HCT116 (cell line): Measurements from ENCODE around the gene FUOM. TPM values are rescaled to one million over a fixed set of nuclear protein-coding genes. Genes with fewer than 3 reads are reported as not detected.

ENCODE experiments used
- ATAC-seq: fragments of 200-7000 bp; cut with Tn5 transposase; 2 replicates; pipeline ENCODE4 v1.9.1; 2020; ENCODE audit warnings: mild to moderate bottlenecking, moderate library complexity
- BruUV-seq: library from RNA; stranded (reverse); fragments of 400-500 nt; replicated peaks from 2 replicates; lab custom pipeline; 2021; lab: Mats Ljungman, UMichigan
- CTCF ChIA-PET: fragments of 300-600 bp; sonication (Branson Sonifier 250); formaldehyde crosslinking; loops from one replicate; lab custom pipeline; 2021; ENCODE audit warnings: antibody characterized with exemption; lab: Charles Lee
- POLR2A ChIA-PET: fragments of 300-600, 350-600 bp; sonication (Branson Sonifier 250); formaldehyde crosslinking; loops from one replicate; lab custom pipeline; 2021; ENCODE audit warnings: antibody characterized with exemption; lab: Charles Lee
- RAD21 ChIA-PET, 2 experiments: fragments of 300-600 bp; sonication (Branson Sonifier 250); formaldehyde crosslinking; loops; one replicate each; lab custom pipeline; 2023; ENCODE audit warnings: low total read pairs in 2 of 2; ENCODE audit not compliant: uncharacterized antibody in 2 of 2, unreplicated experiment in 2 of 2, low non-redundant PET in 1 of 2; lab: Charles Lee
- DNase-seq: peaks from one replicate; pipeline ENCODE4 v3.0.0-alpha.2; 2010; ENCODE audit warnings: low read depth, low spot score
- H2AFZ ChIP-seq: fragments of 200-600 bp; shearing (Covaris generic), sonication (generic); 2 replicates; pipeline ENCODE4 v1.6.1; 2017; ENCODE audit warnings: low read depth, mixed run types, mixed read lengths, antibody characterized with exemption, low read length; ENCODE audit not compliant: poor library complexity, severe bottlenecking
- H3K27ac ChIP-seq: 2 replicates; pipeline ENCODE4 v1.5.1; 2012; ENCODE audit warnings: low read depth, low read length
- H3K27me3 ChIP-seq: fragments of 200-600 bp; sonication (generic); 2 replicates; pipeline ENCODE4 v1.6.1; 2016; ENCODE audit warnings: mixed run types, low read length, mixed read lengths; ENCODE audit not compliant: insufficient read depth
- H3K36me3 ChIP-seq, 2 experiments: fragments of 200-500 bp in 1 of 2; fragments of 200-600 bp in 1 of 2; sonication (Bioruptor generic) in 1 of 2; sonication (generic) in 1 of 2; 2 replicates each; pipeline versions ENCODE4 v1.5.1 to v1.6.1; 2014 to 2016; ENCODE audit warnings: low read length in 2 of 2, inconsistent platforms in 1 of 2, mixed read lengths in 1 of 2, mixed run types in 1 of 2; ENCODE audit not compliant: insufficient read depth in 2 of 2, control insufficient read depth in 1 of 2
- H3K4me1 ChIP-seq, 2 experiments: fragments of 200-600 bp in 1 of 2; sonication (generic) in 1 of 2; 2 replicates each; pipeline versions ENCODE4 v1.5.1 to v1.6.1; 2012 to 2017; ENCODE audit warnings: low read length in 2 of 2, inconsistent platforms in 1 of 2, mild to moderate bottlenecking in 1 of 2, mixed read lengths in 1 of 2, mixed run types in 1 of 2, moderate library complexity in 1 of 2; ENCODE audit not compliant: insufficient read depth in 2 of 2, control insufficient read depth in 1 of 2
- H3K4me2 ChIP-seq: fragments of 200-600 bp; sonication (generic); 2 replicates; pipeline ENCODE4 v1.6.1; 2017; ENCODE audit warnings: mixed run types, low read length, mixed read lengths
- H3K4me3 ChIP-seq, 2 experiments: fragments of 200-600 bp in 1 of 2; sonication (generic) in 1 of 2; replicated peaks in 1 of 2; 2 replicates each; pipeline ENCODE4 v1.5.1; 2011 to 2016; ENCODE audit warnings: low read length in 2 of 2, control low read depth in 1 of 2, low read depth in 1 of 2, mild to moderate bottlenecking in 1 of 2, mixed read lengths in 1 of 2, mixed run types in 1 of 2
- H3K79me2 ChIP-seq: fragments of 200-600 bp; sonication (generic); 2 replicates; pipeline ENCODE4 v1.6.1; 2017; ENCODE audit warnings: mild to moderate bottlenecking, mixed run types, low read length, moderate library complexity, mixed read lengths; ENCODE audit not compliant: insufficient read depth
- H3K9ac ChIP-seq: fragments of 200-600 bp; sonication (generic); 2 replicates; pipeline ENCODE4 v1.6.1; 2016; ENCODE audit warnings: low read length, mixed read lengths
- H3K9me2 ChIP-seq: fragments of 200-600 bp; sonication (generic), shearing (Covaris generic); 2 replicates; pipeline ENCODE4 v1.6.1; 2017; ENCODE audit warnings: mixed run types, mild to moderate bottlenecking, moderate library complexity; ENCODE audit not compliant: insufficient read depth
- H3K9me3 ChIP-seq, 2 experiments: fragments of 200-500 bp in 1 of 2; fragments of 200-600 bp in 1 of 2; sonication (Bioruptor generic) in 1 of 2; sonication (generic) in 1 of 2; 2 replicates each; pipeline ENCODE4 v1.6.1; 2014 to 2017; ENCODE audit warnings: low read length in 2 of 2, mixed read lengths in 2 of 2, inconsistent platforms in 1 of 2, low read depth in 1 of 2, mild to moderate bottlenecking in 1 of 2, mixed run types in 1 of 2, moderate library complexity in 1 of 2; ENCODE audit not compliant: control insufficient read depth in 1 of 2, insufficient read depth in 1 of 2
- H4K20me1 ChIP-seq: fragments of 200-600 bp; sonication (generic), shearing (Covaris generic); 2 replicates; pipeline ENCODE4 v1.6.1; 2017; ENCODE audit warnings: mixed run types, mild to moderate bottlenecking, moderate library complexity; ENCODE audit not compliant: insufficient read depth
- ELF1 ChIP-seq: IDR thresholded peaks from 2 replicates; pipeline ENCODE4 v1.6.1; 2012; ENCODE audit warnings: low read depth, borderline replicate concordance
- POLR2AphosphoS5 ChIP-seq: IDR thresholded peaks from 2 replicates; pipeline ENCODE4 v1.6.1; 2011; ENCODE audit warnings: mild to moderate bottlenecking, low read depth, low read length, moderate library complexity
- SP1 ChIP-seq: IDR thresholded peaks from 2 replicates; pipeline ENCODE4 v1.6.1; 2012; ENCODE audit warnings: low read depth
- ZFX ChIP-seq: fragments of 450-650 bp; IDR thresholded peaks from 2 replicates; pipeline ENCODE4 v1.6.1; 2017
- intact Hi-C: fragments of 100-400 bp; cut with micrococcal nuclease; formaldehyde crosslinking; loops from 2 replicates; pipeline ENCODE4 v1.10.0; 2022
- total RNA-seq: library from RNA; stranded (reverse); gene quantifications from one replicate; pipeline ENCODE4 v1.2.1, GENCODE V29; 2021; ENCODE audit not compliant: unreplicated experiment
- TF ChIP-seq, protein P1 (sequence below): IDR thresholded peaks from 2 replicates; pipeline ENCODE4 v1.6.1; 2011; ENCODE audit warnings: mild to moderate bottlenecking, low read length, moderate library complexity; ENCODE audit not compliant: insufficient replicate concordance; ENCODE audit errors: extremely low read depth

Gene FUOM
- total RNA-seq, 1 experiment from 2014 or later, result 21.5 TPM

GRCh38 chr10:133308421-133309099 is 49.3 kb downstream of the FUOM start, which contains the start of the genes TUBGCP2 and ZNF511:
Gene TUBGCP2, minus strand, starts transcription at chr10:133308872. Its CDS starts 5,931 bp downstream, at chr10:133302941.
Gene ZNF511, plus strand, starts transcription at chr10:133308914. Its CDS starts 30 bp downstream, at chr10:133308944.
- Histone ChIP-seq H3K9me2 (no peaks in the 10 kb centered on the region), H3K36me3 (peaks cover 0 to 3% of the 10 kb centered on the region in 2 experiments; a peak in 1 of 4 replicates), H3K4me1 (peaks cover 2 to 15% of the 10 kb centered on the region in 2 experiments; a peak in 2 of 4 replicates), H3K9me3 (no peaks in the 10 kb centered on the region), H2AFZ (no peak within 1 kb of the TSS), H4K20me1 (no peaks in the 10 kb centered on the region), H3K27ac (peak within 1 kb of the TSS; percentile 86), H3K4me3 (peak within 1 kb of the TSS; percentile 78 to 89), H3K27me3 (no peaks in the 10 kb centered on the region), H3K79me2 (peaks cover 39% of the 10 kb centered on the region), H3K9ac (peak within 1 kb of the TSS; percentile 88), H3K4me2 (peak within 1 kb of the TSS; percentile 82)
- BruUV-seq, result no TSS peak
- TF ChIP-seq ELF1 (no peak), ZFX (peak; percentile 79), SP1 (peak; percentile 40; the same call in 1 of the 2 replicates), POLR2AphosphoS5 (peak; percentile 31)
- TF ChIP-seq, protein P1, sequence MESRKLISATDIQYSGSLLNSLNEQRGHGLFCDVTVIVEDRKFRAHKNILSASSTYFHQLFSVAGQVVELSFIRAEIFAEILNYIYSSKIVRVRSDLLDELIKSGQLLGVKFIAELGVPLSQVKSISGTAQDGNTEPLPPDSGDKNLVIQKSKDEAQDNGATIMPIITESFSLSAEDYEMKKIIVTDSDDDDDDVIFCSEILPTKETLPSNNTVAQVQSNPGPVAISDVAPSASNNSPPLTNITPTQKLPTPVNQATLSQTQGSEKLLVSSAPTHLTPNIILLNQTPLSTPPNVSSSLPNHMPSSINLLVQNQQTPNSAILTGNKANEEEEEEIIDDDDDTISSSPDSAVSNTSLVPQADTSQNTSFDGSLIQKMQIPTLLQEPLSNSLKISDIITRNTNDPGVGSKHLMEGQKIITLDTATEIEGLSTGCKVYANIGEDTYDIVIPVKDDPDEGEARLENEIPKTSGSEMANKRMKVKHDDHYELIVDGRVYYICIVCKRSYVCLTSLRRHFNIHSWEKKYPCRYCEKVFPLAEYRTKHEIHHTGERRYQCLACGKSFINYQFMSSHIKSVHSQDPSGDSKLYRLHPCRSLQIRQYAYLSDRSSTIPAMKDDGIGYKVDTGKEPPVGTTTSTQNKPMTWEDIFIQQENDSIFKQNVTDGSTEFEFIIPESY, result no peak
- DNase-seq (no peak), ATAC-seq (peak; percentile 72)
- POLR2A ChIA-PET, result no interaction called here
- CTCF ChIA-PET, result interaction anchor here (1.6 to 1.8 kb wide), 2 partner anchors 21 to 50 kb away, joined by 4 to 5 read pairs; no protein-coding TSS in a partner anchor
- RAD21 ChIA-PET, result no interaction called here
- intact Hi-C loops, result no loop called here
